Measurements from ENCODE around the gene UCN. TPM values are rescaled to one million over a fixed set of nuclear protein-coding genes. Genes with fewer than 3 reads are reported as not detected.

UCN gene
- total RNA-seq, 1 experiment from 2014 or later = 1.5 TPM

GRCh38 chr2:27290549-27290948 lies 17.7 kb downstream of the UCN start:
- H4K91ac ChIP-seq (ENCODE audit: insufficient read length, low read depth, low read length) = no peak overlapping the region
- no peak overlapping the region for H2AFZ ChIP-seq (ENCODE audit: low read length)
- no peaks in the 10 kb centered on the region for H3K79me2 ChIP-seq (ENCODE audit: insufficient read depth, low read length)
- no peaks in the 10 kb centered on the region for H4K20me1 ChIP-seq (ENCODE audit: control insufficient read depth, insufficient read depth, insufficient read length)
- H2BK12ac ChIP-seq (ENCODE audit: insufficient read length, low read depth, low read length) = no peak overlapping the region
- no peaks in the 10 kb centered on the region for H3K79me1 ChIP-seq (ENCODE audit: insufficient read depth, low read depth, low read length, poor library complexity, severe bottlenecking)
- H3K23me2 ChIP-seq (ENCODE audit: insufficient read length, low read depth, low read length, poor library complexity, severe bottlenecking) = no peaks in the 10 kb centered on the region
- no peak overlapping the region for H3K14ac ChIP-seq (ENCODE audit: insufficient read depth, low read length)
- H2BK5ac ChIP-seq (ENCODE audit: insufficient read length, low read length) = no peak overlapping the region
- no peak overlapping the region for H4K5ac ChIP-seq (ENCODE audit: insufficient read length, low read depth, low read length)
- no peak overlapping the region for H2BK20ac ChIP-seq (ENCODE audit: low read depth, low read length, poor library complexity, severe bottlenecking)
- H3K27me3 Mint-ChIP-seq (ENCODE audit: low read depth) = peaks cover 4% of the 10 kb centered on the region; the same call in 1 of the 2 replicates
- H3K4me1 Mint-ChIP-seq = peaks cover 23% of the 10 kb centered on the region in 2 experiments
- no peaks in the 10 kb centered on the region for H3K36me3 Mint-ChIP-seq (ENCODE audit: insufficient read depth in 1 of 3, low read depth in 3 of 3)
- H3K4me1 ChIP-seq (ENCODE audit: insufficient read depth, low read length) = no peaks in the 10 kb centered on the region; the same call in 1 of the 2 replicates
- no peak overlapping the region for H3K56ac ChIP-seq (ENCODE audit: insufficient read length, low read depth, low read length)
- no peak overlapping the region for H3K27ac Mint-ChIP-seq
- no peak overlapping the region for H3K4me2 ChIP-seq (ENCODE audit: insufficient read depth, insufficient read length, low read length)
- no peaks in the 10 kb centered on the region for H3K9me3 Mint-ChIP-seq
- DNase-seq = no peak
- TF ChIP-seq CTCF (conservative IDR thresholded peaks at IDR 0.05) = no peak
- no peak overlapping the region for H3K23ac ChIP-seq (ENCODE audit: insufficient read length, low read depth, low read length)
- no peak overlapping the region for H3K18ac ChIP-seq (ENCODE audit: insufficient read length, low read depth, low read length)
- H2BK15ac ChIP-seq (ENCODE audit: low read depth, low read length) = no peak overlapping the region
- H2AK5ac ChIP-seq (ENCODE audit: insufficient read length, low read length) = no peak overlapping the region
- H2BK120ac ChIP-seq (ENCODE audit: low read depth, low read length, poor library complexity, severe bottlenecking) = no peak overlapping the region
- H3K27me3 ChIP-seq (ENCODE audit: insufficient read depth, low read length) = no peaks in the 10 kb centered on the region
- no peak overlapping the region for H3K4me3 Mint-ChIP-seq
- no peak overlapping the region for H3K27ac ChIP-seq (ENCODE audit: insufficient read length, low read depth, low read length)
- H3K9ac ChIP-seq (ENCODE audit: extremely low read depth, insufficient read length, low read length) = no peak overlapping the region
- H4K8ac ChIP-seq (replicated peaks; ENCODE audit: insufficient read length, low read depth, low read length) = no peak overlapping the region
- no peaks in the 10 kb centered on the region for H3K9me3 ChIP-seq (ENCODE audit: control insufficient read depth, low read depth, low read length)
- no peak overlapping the region for H3T11ph ChIP-seq (ENCODE audit: low read length)
- no peak overlapping the region for H3K4ac ChIP-seq (ENCODE audit: low read depth, low read length)
- no CpG with 5 or more reads among the region's 5 CpGs for WGBS (ENCODE audit: extremely low coverage, insufficient read length, low lambda C conversion rate)

All from H9 (cell line).